HS-5 (cell line): ENCODE data around the gene RLN3.

Experiments used
- DNase-seq: peaks from one replicate; pipeline ENCODE4 v3.0.0-alpha.2; 2012; ENCODE audit warnings: low read depth

The RLN3 gene

GRCh38 chr19:14027856-14028450, at the start of gene RLN3:
TSS of gene RLN3 (plus strand) at chr19:14028148. CDS start at chr19:14028205, 57 bp downstream.
- DNase-seq = no peak

GRCh38 chr19:13978351-13979243, 49.4 kb upstream of the RLN3 start:
- no peak for DNase-seq

GRCh38 chr19:13979244-13979615, 48.7 kb upstream of the RLN3 start:
- no peak for DNase-seq

GRCh38 chr19:13979686-13980085, 48.3 kb upstream of the RLN3 start:
- DNase-seq = no peak

GRCh38 chr19:13980340-13980739, 47.6 kb upstream of the RLN3 start:
- DNase-seq = no peak

- DNase-seq = no peak
These were observed 46.9 kb upstream of the RLN3 start for GRCh38 chr19:13981021-13981420.

- DNase-seq = no peak
These were observed 46.5 kb upstream of the RLN3 start for GRCh38 chr19:13981467-13981866.

- no peak for DNase-seq
These were observed 45.9 kb upstream of the RLN3 start for GRCh38 chr19:13981988-13982501.

- DNase-seq = no peak
These were observed 45.2 kb upstream of the RLN3 start for GRCh38 chr19:13982773-13983172.

GRCh38 chr19:13983213-13983889, 44.6 kb upstream of the RLN3 start:
- no peak for DNase-seq

GRCh38 chr19:13984186-13984585, 43.8 kb upstream of the RLN3 start:
- no peak for DNase-seq

- no peak for DNase-seq
These were observed 42.8 kb upstream of the RLN3 start for GRCh38 chr19:13984875-13985741.

- DNase-seq = no peak
These were observed 42.1 kb upstream of the RLN3 start for GRCh38 chr19:13985771-13986347.

- DNase-seq = no peak
These were observed 41.5 kb upstream of the RLN3 start for GRCh38 chr19:13986348-13986904.

GRCh38 chr19:13987101-13987890, 40.7 kb upstream of the RLN3 start:
- no peak for DNase-seq

GRCh38 chr19:13989487-13989886, 38.5 kb upstream of the RLN3 start:
- DNase-seq = no peak

GRCh38 chr19:13990085-13990484, 37.9 kb upstream of the RLN3 start:
- no peak for DNase-seq

- DNase-seq = no peak
These were observed 35.9 kb upstream of the RLN3 start for GRCh38 chr19:13992025-13992424.

- DNase-seq = no peak
These were observed 34.2 kb upstream of the RLN3 start for GRCh38 chr19:13993590-13994300.
